ENCODE data around the gene FBLL1.
"Not testable (repeated sequence)": the region's sequence is repeated elsewhere in the genome, so short reads cannot be mapped to it uniquely, and the experiment has no call there.

FBLL1 gene

DNA sequence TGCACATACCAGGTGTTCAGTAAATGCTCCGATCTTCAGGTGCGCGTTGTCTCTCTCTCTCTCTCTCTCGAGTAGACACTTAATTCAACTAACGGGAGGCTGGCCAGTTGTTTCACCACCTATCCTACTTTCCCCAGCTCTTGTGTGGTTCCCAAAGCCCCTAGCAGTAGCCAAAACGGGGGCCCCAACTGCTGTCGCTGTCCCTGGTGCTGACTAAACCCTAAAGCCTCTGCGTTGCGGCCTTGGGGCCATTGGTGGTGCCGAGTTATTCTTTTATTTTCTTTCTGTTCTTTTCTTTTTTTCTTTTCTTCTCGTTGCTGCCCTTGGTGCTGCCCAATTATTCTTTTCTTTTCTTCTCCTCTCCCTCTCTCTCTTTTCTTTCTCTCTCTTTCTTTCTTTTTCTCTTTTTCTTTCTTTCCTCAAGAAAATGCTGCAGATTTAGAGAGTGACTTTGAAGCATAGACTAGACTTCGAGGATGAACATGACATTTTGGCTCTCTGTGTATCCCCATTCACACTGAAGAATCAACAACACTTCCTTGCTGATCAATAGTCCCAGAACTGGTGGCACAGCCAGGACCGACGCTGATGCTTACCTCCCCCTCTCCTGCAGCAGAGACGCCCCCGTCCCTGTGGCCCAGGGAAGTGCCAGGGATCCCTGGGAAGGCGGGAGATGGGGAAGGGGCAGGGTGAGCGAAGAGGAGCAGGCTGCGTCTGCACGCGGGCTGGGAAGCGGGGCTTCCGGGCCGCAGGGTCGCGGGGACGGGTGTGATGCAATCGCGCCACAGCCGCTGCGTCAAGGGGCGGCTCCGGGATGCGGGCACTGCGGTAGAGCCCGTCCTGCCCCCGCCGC, at the start of gene FBLL1:
Gene FBLL1, plus strand, starts transcription at position 785 of the 853 bp plus-strand sequence. CDS start 200 bp downstream, outside the sequence.
- DNase-seq (ENCODE audit: low spot score): no peak

GRCh38 chr5:168480601-168481000, 48.5 kb upstream of the FBLL1 start:
- DNase-seq (ENCODE audit: low spot score): no peak

- DNase-seq (ENCODE audit: low spot score): peak; percentile 5
Measured at GRCh38 chr5:168481330-168481788, 47.7 kb upstream of the FBLL1 start.

GRCh38 chr5:168482361-168482760, 46.7 kb upstream of the FBLL1 start:
- no peak for DNase-seq (ENCODE audit: low spot score)

- peak; percentile 89 for DNase-seq (ENCODE audit: low spot score)
Measured at GRCh38 chr5:168486136-168486879, 42.8 kb upstream of the FBLL1 start, which contains the start of gene RARS1. Gene RARS1, plus strand, starts transcription at chr5:168486471. Its CDS starts 28 bp downstream, at chr5:168486499.

- no peak for DNase-seq (ENCODE audit: low spot score)
Measured at GRCh38 chr5:168489059-168489458, 40.0 kb upstream of the FBLL1 start.

DNA sequence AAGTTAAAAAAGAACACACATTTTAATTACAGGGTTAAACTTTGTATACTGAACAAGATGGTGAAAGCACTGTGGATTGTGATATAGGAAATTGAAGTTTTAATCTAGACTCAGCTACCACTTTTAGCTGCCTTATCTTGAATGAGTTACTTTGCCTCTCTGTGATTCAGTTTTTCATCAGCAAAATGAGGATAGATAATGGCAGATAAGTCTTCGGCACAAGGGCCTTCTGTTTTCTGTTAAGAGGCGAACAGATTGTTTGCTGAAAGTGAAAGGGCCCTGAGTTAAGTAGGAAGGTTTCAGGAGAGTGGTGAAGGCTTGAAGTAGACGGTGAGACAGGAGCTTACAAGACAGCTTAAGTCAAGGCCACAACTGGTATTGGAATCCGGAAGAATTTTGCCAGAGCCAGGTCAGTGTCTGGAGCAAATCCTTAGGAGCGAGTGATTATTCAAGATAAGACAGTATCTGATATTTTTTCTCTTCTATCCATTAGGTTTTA, 35.0 kb upstream of the FBLL1 start:
- no peak for DNase-seq (ENCODE audit: low spot score)

GRCh38 chr5:168502563-168503237, 26.4 kb upstream of the FBLL1 start:
- no peak for DNase-seq (ENCODE audit: low spot score)

- DNase-seq (ENCODE audit: low spot score): no peak
Measured at GRCh38 chr5:168513861-168514428, 15.2 kb upstream of the FBLL1 start.

GRCh38 chr5:168525856-168526255, 3.2 kb upstream of the FBLL1 start:
- DNase-seq (ENCODE audit: low spot score): no peak

DNA sequence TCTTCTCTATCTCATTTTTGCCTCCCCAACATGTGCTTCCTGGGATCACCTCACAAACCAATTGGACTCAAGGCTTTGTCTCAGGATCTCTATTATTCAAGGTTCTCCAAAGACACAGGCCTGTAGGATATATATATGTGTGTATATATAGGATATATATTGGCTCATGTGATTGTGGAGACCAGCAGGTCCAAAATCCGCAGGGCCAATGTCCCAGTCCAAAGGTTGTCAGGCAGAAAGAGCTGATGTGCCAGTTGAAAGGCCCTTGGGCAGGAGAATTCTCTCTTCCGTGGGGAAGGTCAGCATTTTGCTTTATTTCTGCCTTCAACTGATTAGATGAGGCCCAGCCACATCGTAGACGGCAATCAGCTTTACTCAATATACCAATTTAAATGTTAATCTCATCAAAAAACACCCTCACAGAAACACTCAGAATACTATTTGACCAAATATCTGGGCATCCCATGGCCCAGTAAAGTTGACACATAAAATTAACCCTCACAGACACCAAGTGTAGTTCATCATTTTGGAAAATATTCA, 1.3 kb upstream of the FBLL1 start:
- DNase-seq (ENCODE audit: low spot score): no peak

DNA sequence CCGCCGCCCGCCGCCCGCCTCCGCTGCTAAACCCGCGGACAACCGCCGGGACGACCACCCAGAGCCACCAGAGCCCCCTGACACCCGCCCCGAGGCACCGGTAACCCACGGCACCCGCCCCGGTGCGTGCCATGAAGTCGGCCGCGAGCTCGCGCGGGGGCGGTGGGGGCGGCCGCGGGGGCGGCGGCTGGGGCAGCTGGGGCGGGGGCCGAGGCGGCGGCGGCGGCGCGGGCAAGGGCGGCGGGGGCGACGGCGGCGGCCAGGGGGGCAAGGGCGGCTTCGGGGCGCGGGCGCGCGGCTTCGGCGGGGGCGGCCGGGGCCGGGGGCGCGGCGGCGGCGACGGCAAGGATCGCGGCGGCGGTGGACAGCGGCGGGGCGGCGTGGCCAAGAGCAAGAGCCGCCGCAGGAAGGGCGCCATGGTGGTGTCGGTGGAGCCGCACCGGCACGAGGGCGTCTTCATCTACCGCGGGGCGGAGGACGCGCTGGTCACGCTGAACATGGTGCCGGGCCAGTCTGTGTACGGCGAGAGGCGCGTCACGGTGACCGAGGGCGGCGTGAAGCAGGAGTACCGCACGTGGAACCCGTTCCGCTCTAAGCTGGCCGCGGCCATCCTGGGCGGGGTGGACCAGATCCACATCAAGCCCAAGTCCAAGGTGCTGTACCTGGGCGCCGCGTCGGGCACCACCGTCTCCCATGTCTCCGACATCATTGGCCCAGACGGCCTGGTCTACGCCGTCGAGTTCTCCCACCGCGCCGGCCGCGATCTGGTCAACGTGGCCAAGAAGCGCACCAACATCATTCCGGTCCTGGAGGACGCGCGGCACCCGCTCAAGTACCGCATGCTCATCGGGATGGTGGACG, 499 bp downstream of the FBLL1 start:
- no peak for DNase-seq (ENCODE audit: low spot score)

- no peak for DNase-seq (ENCODE audit: low spot score)
Measured at GRCh38 chr5:168530621-168531150, 1.6 kb downstream of the FBLL1 start.

- DNase-seq (ENCODE audit: low spot score): no peak
Measured at GRCh38 chr5:168531191-168531590, 2.1 kb downstream of the FBLL1 start.

GRCh38 chr5:168531987-168532864, 3.1 kb downstream of the FBLL1 start:
- DNase-seq (ENCODE audit: low spot score): no peak

- DNase-seq (ENCODE audit: low spot score): not testable (repeated sequence)
Measured at GRCh38 chr5:168534351-168534750, 5.2 kb downstream of the FBLL1 start.

- DNase-seq (ENCODE audit: low spot score): no peak
Measured at GRCh38 chr5:168537176-168537575, 8.1 kb downstream of the FBLL1 start.

- DNase-seq (ENCODE audit: low spot score): no peak
Measured at GRCh38 chr5:168549554-168549953, 20.4 kb downstream of the FBLL1 start.

- DNase-seq (ENCODE audit: low spot score): no peak
Measured at GRCh38 chr5:168550656-168551055, 21.6 kb downstream of the FBLL1 start.

Measured in CD4-positive, alpha-beta T cell treated with Interleukin-2 at 100 ng/mL for 4 hours (primary cell).